ENCODE results near the gene OR9A4. TPM values are rescaled to one million over a fixed set of nuclear protein-coding genes. Genes with fewer than 3 reads are reported as not detected.
"Not testable (repeated sequence)": the region's sequence is repeated elsewhere in the genome, so short reads cannot be mapped to it uniquely, and the experiment has no call there.

Gene OR9A4
- total RNA-seq: not detected in 2 replicates

- no peak for DNase-seq (ENCODE audit: low read depth, low spot score)
Measured at GRCh38 chr7:141916099-141916498, at the start of gene OR9A4. TSS of gene OR9A4 (plus strand) at chr7:141916399. CDS start at chr7:141918876, 2,477 bp downstream.

- DNase-seq (ENCODE audit: low read depth, low spot score): no peak
Measured at GRCh38 chr7:141866974-141867373, 49.2 kb upstream of the OR9A4 start.

GRCh38 chr7:141872931-141873330, 43.3 kb upstream of the OR9A4 start:
- DNase-seq (ENCODE audit: low read depth, low spot score): no peak

GRCh38 chr7:141874787-141875186, 41.4 kb upstream of the OR9A4 start:
- no peak for DNase-seq (ENCODE audit: low read depth, low spot score)

GRCh38 chr7:141875453-141875852, 40.7 kb upstream of the OR9A4 start:
- DNase-seq (ENCODE audit: low read depth, low spot score): no peak

GRCh38 chr7:141876371-141876770, 39.8 kb upstream of the OR9A4 start:
- no peak for DNase-seq (ENCODE audit: low read depth, low spot score)

GRCh38 chr7:141877365-141877764, 38.8 kb upstream of the OR9A4 start:
- no peak for DNase-seq (ENCODE audit: low read depth, low spot score)

GRCh38 chr7:141880960-141881359, 35.2 kb upstream of the OR9A4 start:
- no peak for DNase-seq (ENCODE audit: low read depth, low spot score)

GRCh38 chr7:141884539-141885225, 31.5 kb upstream of the OR9A4 start:
- DNase-seq (ENCODE audit: low read depth, low spot score): no peak

- no peak for DNase-seq (ENCODE audit: low read depth, low spot score)
Measured at GRCh38 chr7:141889321-141889720, 26.9 kb upstream of the OR9A4 start.

GRCh38 chr7:141891336-141891735, 24.9 kb upstream of the OR9A4 start:
- DNase-seq (ENCODE audit: low read depth, low spot score): no peak

- not testable (repeated sequence) for DNase-seq (ENCODE audit: low read depth, low spot score)
Measured at GRCh38 chr7:141899366-141899765, 16.8 kb upstream of the OR9A4 start.

GRCh38 chr7:141906285-141906684, 9.9 kb upstream of the OR9A4 start:
- no peak for DNase-seq (ENCODE audit: low read depth, low spot score)

- no peak for DNase-seq (ENCODE audit: low read depth, low spot score)
Measured at GRCh38 chr7:141911391-141911790, 4.8 kb upstream of the OR9A4 start.

GRCh38 chr7:141915565-141915964, 634 bp upstream of the OR9A4 start:
- DNase-seq (ENCODE audit: low read depth, low spot score): no peak

- no peak for DNase-seq (ENCODE audit: low read depth, low spot score)
Measured at GRCh38 chr7:141920281-141920680, 4.1 kb downstream of the OR9A4 start.

GRCh38 chr7:141928146-141928844, 12.1 kb downstream of the OR9A4 start:
- DNase-seq (ENCODE audit: low read depth, low spot score): no peak

- no peak for DNase-seq (ENCODE audit: low read depth, low spot score)
Measured at GRCh38 chr7:141928845-141929195, 12.6 kb downstream of the OR9A4 start.

- no peak for DNase-seq (ENCODE audit: low read depth, low spot score)
Measured at GRCh38 chr7:141930211-141930610, 14.0 kb downstream of the OR9A4 start.

- no peak for DNase-seq (ENCODE audit: low read depth, low spot score)
Measured at GRCh38 chr7:141941075-141941474, 24.9 kb downstream of the OR9A4 start.

- no peak for DNase-seq (ENCODE audit: low read depth, low spot score)
Measured at GRCh38 chr7:141943846-141944245, 27.6 kb downstream of the OR9A4 start.

GRCh38 chr7:141944811-141945210, 28.6 kb downstream of the OR9A4 start:
- no peak for DNase-seq (ENCODE audit: low read depth, low spot score)

- no peak for DNase-seq (ENCODE audit: low read depth, low spot score)
Measured at GRCh38 chr7:141945356-141945755, 29.2 kb downstream of the OR9A4 start.

Data from pulmonary artery endothelial cell (primary cell).